GM18873 (cell line): ENCODE measurements around the gene FMNL2.
A peak's percentile ranks its signal among the peaks of the same experiment; 100 is the strongest.

Source experiments
- ATAC-seq: cut with Tn5 transposase; IDR thresholded peaks from one replicate; pipeline ENCODE4 v1.9.1; 2021; ENCODE audit warnings: mild to moderate bottlenecking, moderate library complexity, moderate number of reproducible peaks; ENCODE audit not compliant: unreplicated experiment, low FRiP score

The FMNL2 gene

DNA sequence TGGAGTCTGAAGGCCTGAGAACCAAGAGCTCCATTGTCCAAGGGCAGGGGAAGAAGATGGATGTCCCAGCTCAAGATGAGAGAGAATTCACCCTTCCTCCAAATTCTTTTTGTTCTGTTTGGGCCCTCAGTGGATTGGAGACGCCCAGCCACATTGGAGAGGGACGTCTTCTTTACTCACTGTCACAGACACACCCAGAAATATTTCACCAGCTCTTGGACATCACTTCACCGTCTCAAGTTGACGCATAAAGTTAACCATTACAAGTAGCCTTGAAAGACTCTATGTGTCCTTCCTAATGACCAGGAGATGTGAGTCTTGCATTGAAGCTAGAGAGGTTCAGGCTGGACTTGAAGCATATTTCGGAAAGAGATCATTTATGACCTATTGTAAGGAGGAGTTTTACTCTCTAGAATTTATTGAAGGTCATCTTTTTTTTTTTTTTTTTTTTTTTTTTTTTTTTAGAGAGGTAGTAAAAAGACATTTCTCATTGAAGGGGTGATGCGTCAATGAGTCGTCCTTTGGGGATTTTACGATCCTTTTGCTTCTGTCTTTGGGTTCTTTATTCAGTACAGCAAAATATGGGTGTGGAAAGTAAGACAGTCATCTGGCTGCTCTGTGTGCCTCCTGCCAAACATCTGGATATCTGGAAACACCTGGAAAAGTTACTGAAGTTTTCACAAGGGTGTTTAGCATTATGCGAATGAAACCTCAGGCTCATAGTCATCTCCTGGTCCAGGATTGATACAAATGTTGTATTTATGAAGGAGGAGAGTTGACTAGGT, 264.2 kb downstream of the FMNL2 start:
- ATAC-seq: no peak

- ATAC-seq: no peak
These were observed 265.2 kb downstream of the FMNL2 start for GRCh38 chr2:152600051-152600657.

DNA sequence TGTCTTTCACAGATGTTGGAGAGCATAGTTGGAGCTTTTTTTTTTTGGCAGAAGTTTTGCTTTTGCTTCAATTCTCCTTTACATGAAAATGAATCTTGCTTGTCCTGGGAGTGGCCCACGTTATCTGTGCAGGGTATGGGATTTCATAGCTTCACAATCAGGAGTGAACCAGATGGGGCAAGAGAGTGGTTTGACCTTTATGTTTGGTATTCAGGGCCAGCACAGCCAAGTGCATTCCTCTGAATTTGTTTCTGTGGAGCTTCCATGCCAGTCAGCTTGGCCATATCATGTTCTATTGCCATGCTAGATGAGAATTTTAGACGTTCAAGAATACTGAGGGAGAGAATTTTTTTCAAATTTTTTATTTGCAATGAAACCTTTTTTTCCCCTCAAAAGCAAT, 265.7 kb downstream of the FMNL2 start:
- ATAC-seq: no peak

DNA sequence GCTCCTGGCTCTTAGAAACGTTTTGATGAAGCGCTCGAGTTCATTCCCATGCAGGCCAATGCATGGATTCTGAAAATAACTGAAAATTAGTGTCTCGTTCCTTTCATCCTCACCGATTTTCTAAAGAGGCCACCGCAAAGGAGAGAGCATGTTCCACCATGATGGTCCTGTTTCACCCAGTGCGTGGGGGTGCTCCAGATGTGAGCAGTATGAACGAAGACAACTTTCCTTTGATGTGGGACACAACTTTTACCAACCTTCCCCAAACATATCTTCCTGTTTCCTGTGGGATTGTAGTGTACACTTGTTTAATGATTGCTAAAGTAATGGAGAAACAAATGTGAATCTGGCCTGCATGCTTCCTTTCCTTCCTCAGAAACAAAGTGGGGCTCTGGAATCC, 267.8 kb downstream of the FMNL2 start:
- ATAC-seq: no peak

GRCh38 chr2:152603166-152603565, 268.2 kb downstream of the FMNL2 start:
- no peak for ATAC-seq

DNA sequence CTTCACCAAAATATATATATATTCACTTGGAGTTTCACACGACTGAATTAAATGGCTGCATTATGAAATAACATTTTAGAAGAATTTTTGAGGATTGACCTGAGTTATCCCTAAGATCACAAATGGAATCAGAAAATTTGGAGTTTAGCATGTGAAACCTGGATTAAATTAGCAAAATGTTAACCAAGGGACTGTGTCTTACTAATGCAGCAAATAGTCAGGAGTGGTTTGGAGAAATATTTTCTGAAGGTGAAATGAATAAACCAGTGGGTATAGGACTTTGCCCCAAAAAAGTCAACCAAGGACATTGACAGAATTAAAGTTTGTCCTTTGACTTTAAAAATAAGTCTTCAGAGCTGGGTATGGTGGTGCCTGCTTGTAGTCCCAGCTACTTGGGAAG, 271.1 kb downstream of the FMNL2 start:
- no peak for ATAC-seq

GRCh38 chr2:152606941-152607340, 272.0 kb downstream of the FMNL2 start:
- no peak for ATAC-seq

DNA sequence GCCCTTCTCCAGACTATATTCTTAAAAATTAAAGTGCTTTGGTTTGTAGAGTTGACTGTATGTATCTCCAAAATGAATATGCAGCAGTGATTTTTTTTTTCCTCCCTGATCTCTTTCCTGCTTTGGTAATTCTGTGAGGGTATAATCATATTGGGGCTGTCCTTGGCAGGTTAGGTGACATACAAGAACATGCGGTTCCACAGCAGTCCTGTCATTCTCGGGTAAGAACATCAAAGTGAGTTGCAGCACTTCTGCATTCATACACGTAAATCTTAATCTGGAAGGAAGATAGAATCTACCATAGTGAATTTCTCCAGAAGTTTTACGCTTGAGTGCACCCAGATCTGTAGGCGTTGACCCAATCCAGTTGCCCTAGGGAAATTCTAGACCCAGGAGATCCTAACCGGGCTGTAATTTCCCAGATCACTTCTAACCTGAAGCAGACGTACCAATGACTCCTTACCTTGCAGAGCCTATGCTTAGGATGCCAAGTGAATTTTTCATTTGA, 272.9 kb downstream of the FMNL2 start:
- ATAC-seq: no peak

GRCh38 chr2:152609154-152609553, 274.2 kb downstream of the FMNL2 start:
- ATAC-seq: no peak

DNA sequence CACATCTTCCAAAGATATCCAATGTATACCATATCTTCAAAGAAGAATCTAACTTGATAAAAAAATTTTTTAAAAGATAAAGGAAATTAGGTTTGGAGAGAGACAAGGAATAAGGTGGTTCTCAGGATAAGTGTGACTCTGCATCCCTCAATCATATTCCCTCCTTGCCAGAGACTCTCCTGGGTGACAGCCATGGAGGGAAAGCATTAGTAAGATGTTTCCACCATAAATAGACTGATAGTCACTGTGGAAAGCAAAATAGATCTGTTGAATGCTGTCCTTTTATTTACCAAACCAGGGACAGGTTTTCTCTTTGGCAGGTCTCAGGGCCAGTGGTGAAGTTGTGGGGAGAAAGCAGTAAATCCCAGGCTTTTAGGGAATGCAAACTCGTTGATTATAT, 274.7 kb downstream of the FMNL2 start:
- no peak for ATAC-seq

- ATAC-seq: peak; percentile 81
These were observed 276.7 kb downstream of the FMNL2 start for GRCh38 chr2:152611458-152612231.

DNA sequence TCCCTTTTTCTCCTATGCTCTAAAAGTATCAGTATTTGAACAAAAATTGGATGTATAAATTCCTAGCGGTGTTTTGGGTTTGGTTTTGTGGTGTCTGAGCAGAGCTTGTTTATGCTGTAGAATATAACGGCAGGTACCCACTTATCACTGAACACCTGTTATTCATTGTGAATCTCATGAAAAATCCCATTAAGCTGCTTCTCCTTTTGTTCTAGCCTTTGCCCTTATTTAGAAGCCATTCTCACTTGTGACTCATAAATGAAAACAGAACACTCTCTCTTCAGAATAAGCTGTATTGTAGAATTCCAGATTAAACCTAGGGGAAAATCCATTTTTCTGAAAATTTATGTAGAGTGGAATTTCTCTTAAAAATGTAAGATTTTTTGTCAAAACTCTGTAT, 278.3 kb downstream of the FMNL2 start:
- no peak for ATAC-seq

DNA sequence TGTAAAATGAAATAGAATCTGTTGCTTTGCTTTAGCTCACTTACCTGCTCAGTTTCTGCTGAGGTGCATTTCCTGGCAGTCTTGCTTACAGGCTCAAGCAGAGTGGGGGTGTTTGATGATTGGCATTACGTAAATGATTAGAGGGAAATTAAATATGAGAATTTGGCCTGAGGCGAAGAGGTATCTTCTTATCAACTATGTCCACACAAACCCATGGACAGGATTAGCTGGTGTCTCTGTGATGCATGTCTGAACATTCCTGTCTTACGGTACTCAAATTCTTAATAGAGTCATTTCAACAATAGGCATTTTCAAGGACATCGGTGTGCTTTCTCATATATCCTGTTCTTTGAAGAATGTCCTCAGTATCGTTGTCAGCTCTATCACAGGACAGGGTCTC, 280.2 kb downstream of the FMNL2 start:
- ATAC-seq: no peak

GRCh38 chr2:152617456-152618192, 282.6 kb downstream of the FMNL2 start:
- ATAC-seq: no peak

DNA sequence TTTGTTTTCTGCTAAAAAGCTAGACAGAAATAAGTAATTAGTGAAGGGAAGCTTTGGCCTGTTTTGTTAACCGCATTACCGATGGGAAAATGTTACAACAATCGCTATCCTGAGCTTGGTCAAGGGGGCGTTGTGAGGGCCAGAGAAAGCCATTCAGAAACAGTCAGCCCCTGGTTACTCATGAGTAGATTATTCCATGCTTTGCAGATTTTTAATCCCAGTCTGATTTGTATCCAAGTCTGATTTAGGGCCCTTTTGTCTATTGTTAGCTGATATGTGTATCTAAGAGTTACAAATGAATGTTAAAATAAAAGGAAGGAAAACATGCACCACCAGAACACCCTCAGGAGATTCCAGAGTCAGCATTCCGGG, 283.2 kb downstream of the FMNL2 start:
- no peak for ATAC-seq

DNA sequence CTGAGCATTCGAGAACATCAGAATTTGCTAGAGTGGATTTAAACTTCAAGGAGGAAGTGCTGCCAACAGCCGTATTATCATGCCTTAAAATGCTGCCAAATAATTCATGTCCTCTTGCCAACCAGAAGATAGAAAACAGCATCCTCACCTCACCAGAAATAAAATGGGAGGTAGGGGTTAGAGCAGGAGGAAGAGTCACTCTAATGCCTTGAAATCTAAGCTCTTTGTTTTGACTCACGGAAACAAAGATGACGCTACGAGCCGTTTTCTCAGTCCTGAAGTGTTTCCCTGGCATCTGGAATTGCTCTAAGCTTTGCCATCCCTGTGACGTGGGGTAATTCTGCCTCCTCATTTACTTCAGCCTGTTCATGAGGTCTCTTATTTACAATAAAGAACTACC, 285.2 kb downstream of the FMNL2 start:
- ATAC-seq: no peak

- no peak for ATAC-seq
These were observed 286.0 kb downstream of the FMNL2 start for GRCh38 chr2:152620985-152621384.

DNA sequence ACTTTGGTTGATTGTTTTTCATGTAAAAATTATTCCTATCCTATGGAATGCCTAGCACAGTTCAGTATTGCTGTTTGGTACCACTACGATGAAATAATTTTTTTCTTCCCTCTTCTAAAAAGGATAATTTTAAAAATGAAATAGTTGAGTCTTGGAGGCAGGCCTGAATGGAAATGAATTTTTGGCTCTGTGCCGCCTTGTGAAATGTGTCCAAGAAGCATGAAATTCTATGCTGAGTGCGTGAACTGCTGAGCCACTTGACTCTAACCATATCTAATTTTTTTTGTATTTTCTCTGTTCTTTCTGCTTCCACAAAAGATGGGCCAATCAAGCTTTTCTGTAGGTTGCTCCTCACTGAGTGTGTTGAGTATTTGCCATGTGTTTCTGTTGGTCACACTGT, 287.2 kb downstream of the FMNL2 start:
- ATAC-seq: no peak

GRCh38 chr2:152623076-152623740, 288.2 kb downstream of the FMNL2 start:
- ATAC-seq: no peak

GRCh38 chr2:152623775-152624174, 288.8 kb downstream of the FMNL2 start:
- no peak for ATAC-seq
